Measurements from ENCODE around the gene THSD4. TPM values are rescaled to one million over a fixed set of nuclear protein-coding genes. Genes with fewer than 3 reads are reported as not detected.
A peak's percentile ranks its signal among the peaks of the same experiment; 100 is the strongest.
"Not testable (repeated sequence)": the region's sequence is repeated elsewhere in the genome, so short reads cannot be mapped to it uniquely, and the experiment has no call there.

Gene THSD4
- total RNA-seq, 1 experiment from 2014 or later: 24.2 TPM

- no TSS peak for BruUV-seq (replicated peaks)
- CTCF ChIA-PET: interaction anchor here (1.3 kb wide), 1 partner anchor 26 kb away, joined by 3 read pairs; no protein-coding TSS in a partner anchor
- H3K4me3 Mint-ChIP-seq (ENCODE audit: low read depth, unreplicated experiment): no peak overlapping the region
- intact Hi-C loops (cut with micrococcal nuclease; ENCODE audit: unreplicated experiment): no loop called here
- no peak for TF ChIP-seq CTCF (IDR thresholded peaks at IDR 0.05; ENCODE audit: unreplicated experiment)
- DNase-seq: peak; percentile 32
- no peaks in the 10 kb centered on the region for H3K27me3 Mint-ChIP-seq (ENCODE audit: unreplicated experiment)
- no peak overlapping the region for H3K27ac Mint-ChIP-seq (ENCODE audit: unreplicated experiment)
- H3K9me3 Mint-ChIP-seq (ENCODE audit: low read depth, unreplicated experiment): peaks cover 5% of the 10 kb centered on the region
- H3K4me1 Mint-ChIP-seq (ENCODE audit: low read depth, unreplicated experiment): peaks cover 42% of the 10 kb centered on the region
- no peaks in the 10 kb centered on the region for H3K36me3 Mint-ChIP-seq (ENCODE audit: insufficient read depth, unreplicated experiment)
These were observed 322.6 kb downstream of the THSD4 start for GRCh38 chr15:71437919-71438318.

GRCh38 chr15:71439478-71439877 is 324.2 kb downstream of the THSD4 start:
- BruUV-seq (replicated peaks); H3K9me3 Mint-ChIP-seq (ENCODE audit: low read depth, unreplicated experiment); intact Hi-C loops (cut with micrococcal nuclease; ENCODE audit: unreplicated experiment); H3K27ac Mint-ChIP-seq (ENCODE audit: unreplicated experiment); H3K36me3 Mint-ChIP-seq (ENCODE audit: insufficient read depth, unreplicated experiment); H3K4me3 Mint-ChIP-seq (ENCODE audit: low read depth, unreplicated experiment); H3K27me3 Mint-ChIP-seq (ENCODE audit: unreplicated experiment); DNase-seq: not testable (repeated sequence)
- CTCF ChIA-PET: interaction anchor here (1.4 to 1.6 kb wide), 3 partner anchors 53 to 428 kb away, joined by 13 to 17 read pairs (median 17); partner anchors contain the start of gene THSD4
- peaks cover 30% of the 10 kb centered on the region for H3K4me1 Mint-ChIP-seq (ENCODE audit: low read depth, unreplicated experiment)

- TF ChIP-seq CTCF (IDR thresholded peaks at IDR 0.05; ENCODE audit: unreplicated experiment): peak; percentile 50
- H3K4me3 Mint-ChIP-seq (ENCODE audit: low read depth, unreplicated experiment): no peak overlapping the region
- H3K27me3 Mint-ChIP-seq (ENCODE audit: unreplicated experiment): no peaks in the 10 kb centered on the region
- peaks cover 5% of the 10 kb centered on the region for H3K9me3 Mint-ChIP-seq (ENCODE audit: low read depth, unreplicated experiment)
- no peaks in the 10 kb centered on the region for H3K36me3 Mint-ChIP-seq (ENCODE audit: insufficient read depth, unreplicated experiment)
- CTCF ChIA-PET: interaction anchor here (0.5 to 1.6 kb wide), 15 partner anchors 10 to 467 kb away, joined by 3 to 17 read pairs (median 3); partner anchors contain the start of gene THSD4
- H3K27ac Mint-ChIP-seq (ENCODE audit: unreplicated experiment): no peak overlapping the region
- H3K4me1 Mint-ChIP-seq (ENCODE audit: low read depth, unreplicated experiment): peaks cover 20% of the 10 kb centered on the region
- BruUV-seq (replicated peaks): no TSS peak
- intact Hi-C loops (cut with micrococcal nuclease; ENCODE audit: unreplicated experiment): loop anchor here (1.0 to 10.0 kb wide), 8 partner anchors 54 to 714 kb away; no protein-coding TSS in a partner anchor
- DNase-seq: no peak
These were observed 325.3 kb downstream of the THSD4 start for GRCh38 chr15:71440489-71441110.

GRCh38 chr15:71443538-71443937 is 328.3 kb downstream of the THSD4 start:
- H3K4me3 Mint-ChIP-seq (ENCODE audit: low read depth, unreplicated experiment): no peak overlapping the region
- H3K4me1 Mint-ChIP-seq (ENCODE audit: low read depth, unreplicated experiment): peaks cover 3% of the 10 kb centered on the region
- no peaks in the 10 kb centered on the region for H3K27me3 Mint-ChIP-seq (ENCODE audit: unreplicated experiment)
- peak; percentile 89 for TF ChIP-seq CTCF (IDR thresholded peaks at IDR 0.05; ENCODE audit: unreplicated experiment)
- peak; percentile 76 for DNase-seq
- no peaks in the 10 kb centered on the region for H3K9me3 Mint-ChIP-seq (ENCODE audit: low read depth, unreplicated experiment)
- H3K27ac Mint-ChIP-seq (ENCODE audit: unreplicated experiment): no peak overlapping the region
- CTCF ChIA-PET: interaction anchor here (0.9 kb wide), 1 partner anchor 57 kb away, joined by 4 read pairs; no protein-coding TSS in a partner anchor
- intact Hi-C loops (cut with micrococcal nuclease; ENCODE audit: unreplicated experiment): loop anchor here (1.0 to 10.0 kb wide), 5 partner anchors 146 to 711 kb away; partner anchors contain the start of genes LRRC49 and THAP10
- no peaks in the 10 kb centered on the region for H3K36me3 Mint-ChIP-seq (ENCODE audit: insufficient read depth, unreplicated experiment)
- BruUV-seq (replicated peaks): no TSS peak
